CMK (cell line): ENCODE data around the gene GGTA1.
A peak's percentile ranks its signal among the peaks of the same experiment; 100 is the strongest.
"Not testable (repeated sequence)": the region's sequence is repeated elsewhere in the genome, so short reads cannot be mapped to it uniquely, and the experiment has no call there.

Source experiments
- DNase-seq: peaks from one replicate; pipeline ENCODE4 v3.0.0-alpha.2; 2010; ENCODE audit warnings: low read depth

Gene GGTA1

GRCh38 chr9:121455527-121456239, 44.0 kb downstream of the GGTA1 start:
- no peak for DNase-seq

GRCh38 chr9:121454972-121455371, 44.7 kb downstream of the GGTA1 start:
- no peak for DNase-seq

GRCh38 chr9:121453232-121453892, 46.3 kb downstream of the GGTA1 start:
- no peak for DNase-seq

GRCh38 chr9:121452085-121452484, 47.6 kb downstream of the GGTA1 start:
- no peak for DNase-seq

- DNase-seq: no peak
These were observed 48.1 kb downstream of the GGTA1 start for GRCh38 chr9:121451586-121451985.

GRCh38 chr9:121450241-121450640, 49.4 kb downstream of the GGTA1 start:
- DNase-seq: no peak

GRCh38 chr9:121449786-121450185, 49.9 kb downstream of the GGTA1 start:
- no peak for DNase-seq

- peak; percentile 36 for DNase-seq
These were observed 52.3 kb downstream of the GGTA1 start for GRCh38 chr9:121447321-121447834.

GRCh38 chr9:121445986-121446385, 53.7 kb downstream of the GGTA1 start:
- no peak for DNase-seq

GRCh38 chr9:121443981-121444380, 55.7 kb downstream of the GGTA1 start:
- no peak for DNase-seq

GRCh38 chr9:121441165-121441564, 58.5 kb downstream of the GGTA1 start:
- no peak for DNase-seq

- DNase-seq: no peak
These were observed 59.7 kb downstream of the GGTA1 start for GRCh38 chr9:121439711-121440664.

- DNase-seq: no peak
These were observed 60.6 kb downstream of the GGTA1 start for GRCh38 chr9:121439016-121439415.

GRCh38 chr9:121437891-121438290, 61.8 kb downstream of the GGTA1 start:
- no peak for DNase-seq

- DNase-seq: not testable (repeated sequence)
These were observed 62.6 kb downstream of the GGTA1 start for GRCh38 chr9:121437046-121437445.

GRCh38 chr9:121434969-121435368, 64.7 kb downstream of the GGTA1 start:
- no peak for DNase-seq

GRCh38 chr9:121427899-121428298, 71.7 kb downstream of the GGTA1 start:
- no peak for DNase-seq

- no peak for DNase-seq
These were observed 75.6 kb downstream of the GGTA1 start for GRCh38 chr9:121424024-121424432.

- DNase-seq: no peak
These were observed 87.7 kb downstream of the GGTA1 start for GRCh38 chr9:121411993-121412392.

- no peak for DNase-seq
These were observed 93.7 kb downstream of the GGTA1 start for GRCh38 chr9:121405899-121406298.
